Tibial nerve (tissue), 3 donors: ENCODE data around the gene KRTAP5-4.

Experiments
- POLR2A ChIP-seq, 2 donors: fragments of 450-650 bp; IDR thresholded peaks; one replicate each; pipeline ENCODE4 v1.6.1; 2017; ENCODE audit warnings: antibody characterized with exemption in 2 of 2, mild to moderate bottlenecking in 2 of 2, moderate library complexity in 2 of 2
- TF ChIP-seq, protein P1 (sequence below), 5 experiments: fragments of 200-600 bp in 3 of 5; fragments of 450-650 bp in 2 of 5; sonication (generic) in 3 of 5; IDR thresholded peaks; one replicate each; pipeline ENCODE4 v1.5.1; 2016 to 2019; ENCODE audit warnings: antibody characterized with exemption in 5 of 5, mild to moderate bottlenecking in 3 of 5, moderate library complexity in 2 of 5

DNA sequence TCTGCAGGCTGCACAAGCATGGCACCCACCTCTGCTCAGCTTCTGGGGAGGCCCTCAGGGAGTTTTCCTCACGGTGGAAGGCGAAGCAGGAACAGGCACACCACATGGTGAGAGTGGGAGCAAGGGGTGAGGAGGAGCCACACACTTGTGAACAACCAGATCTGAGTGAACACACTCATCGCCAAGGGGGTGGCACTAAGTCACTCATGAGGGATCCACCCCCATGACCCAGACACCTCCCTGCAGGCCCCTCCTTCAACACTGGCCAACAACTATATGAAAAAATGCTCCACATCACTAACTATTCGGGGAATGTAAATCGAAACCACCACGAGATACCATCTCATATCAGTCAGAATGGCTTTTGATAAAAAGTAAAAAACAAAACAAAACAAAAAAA lies 23.1 kb downstream of the KRTAP5-4 start:
- TF ChIP-seq, protein P1, sequence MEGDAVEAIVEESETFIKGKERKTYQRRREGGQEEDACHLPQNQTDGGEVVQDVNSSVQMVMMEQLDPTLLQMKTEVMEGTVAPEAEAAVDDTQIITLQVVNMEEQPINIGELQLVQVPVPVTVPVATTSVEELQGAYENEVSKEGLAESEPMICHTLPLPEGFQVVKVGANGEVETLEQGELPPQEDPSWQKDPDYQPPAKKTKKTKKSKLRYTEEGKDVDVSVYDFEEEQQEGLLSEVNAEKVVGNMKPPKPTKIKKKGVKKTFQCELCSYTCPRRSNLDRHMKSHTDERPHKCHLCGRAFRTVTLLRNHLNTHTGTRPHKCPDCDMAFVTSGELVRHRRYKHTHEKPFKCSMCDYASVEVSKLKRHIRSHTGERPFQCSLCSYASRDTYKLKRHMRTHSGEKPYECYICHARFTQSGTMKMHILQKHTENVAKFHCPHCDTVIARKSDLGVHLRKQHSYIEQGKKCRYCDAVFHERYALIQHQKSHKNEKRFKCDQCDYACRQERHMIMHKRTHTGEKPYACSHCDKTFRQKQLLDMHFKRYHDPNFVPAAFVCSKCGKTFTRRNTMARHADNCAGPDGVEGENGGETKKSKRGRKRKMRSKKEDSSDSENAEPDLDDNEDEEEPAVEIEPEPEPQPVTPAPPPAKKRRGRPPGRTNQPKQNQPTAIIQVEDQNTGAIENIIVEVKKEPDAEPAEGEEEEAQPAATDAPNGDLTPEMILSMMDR (IDR thresholded peaks at IDR 0.05): no peak
- TF ChIP-seq POLR2A (IDR thresholded peaks at IDR 0.05): no peak
